HG03520 (cell line): ENCODE results near the gene CORO6.

Source experiments
- ATAC-seq: cut with Tn5 transposase; IDR thresholded peaks from one replicate; pipeline ENCODE4 v1.9.1; 2021; ENCODE audit warnings: mild to moderate bottlenecking, moderate library complexity; ENCODE audit not compliant: unreplicated experiment

Gene CORO6

GRCh38 chr17:29591737-29592608 is 30.7 kb downstream of the CORO6 start:
- no peak for ATAC-seq

- no peak for ATAC-seq
Measured at GRCh38 chr17:29591146-29591736, 31.5 kb downstream of the CORO6 start.

- ATAC-seq = no peak
Measured at GRCh38 chr17:29590411-29591145, 32.1 kb downstream of the CORO6 start.

DNA sequence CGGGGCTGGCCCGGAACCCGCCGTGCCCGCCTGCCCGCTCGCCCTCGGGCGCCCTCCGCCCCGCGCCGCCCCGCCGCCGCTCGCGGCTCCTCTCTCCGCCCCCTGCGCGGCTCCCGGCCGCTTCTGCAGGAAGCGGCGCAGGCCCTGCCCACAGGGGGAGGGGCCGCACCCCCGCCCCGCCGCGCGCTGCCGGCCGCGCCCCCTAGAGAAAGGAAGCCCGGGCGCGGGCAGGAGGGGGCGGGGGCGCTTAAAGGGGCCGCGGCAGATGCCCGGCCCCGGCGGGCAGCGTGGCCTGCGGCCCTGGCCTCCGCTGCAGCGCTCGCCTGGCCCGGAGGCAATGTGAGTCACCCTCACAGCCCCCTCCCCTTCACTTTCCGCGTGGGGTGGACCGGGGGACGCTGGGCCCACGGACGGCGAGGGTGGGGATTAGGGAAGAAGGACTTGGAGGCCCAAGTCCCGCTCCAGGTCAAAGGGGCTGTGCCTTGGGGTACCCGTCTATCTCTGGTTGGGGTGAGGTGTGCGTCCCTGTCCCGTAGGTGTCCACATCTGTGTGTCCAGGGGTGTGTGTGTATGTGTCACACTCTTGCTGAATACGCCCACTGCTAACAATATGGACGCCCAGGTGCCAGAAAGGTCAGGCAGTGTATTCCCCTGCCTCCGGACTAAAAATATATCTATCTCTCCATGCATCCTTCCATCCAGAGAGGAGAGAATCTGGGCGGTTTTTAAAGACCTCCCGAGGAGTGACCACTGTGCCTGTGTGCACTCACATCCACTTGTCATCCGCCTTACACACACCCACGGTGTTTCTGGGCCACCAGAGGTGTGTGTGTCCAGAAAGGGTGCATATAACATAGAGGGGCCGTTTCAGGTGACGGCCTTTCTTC is 32.9 kb downstream of the CORO6 start, which contains the start of gene GIT1:
Gene GIT1 (minus strand): TSS at position 125 of the 887 bp plus-strand sequence. CDS start 270 bp downstream, outside the sequence.
- ATAC-seq = peak; percentile 42

- ATAC-seq = no peak
Measured at GRCh38 chr17:29588562-29589411, 33.9 kb downstream of the CORO6 start.

DNA sequence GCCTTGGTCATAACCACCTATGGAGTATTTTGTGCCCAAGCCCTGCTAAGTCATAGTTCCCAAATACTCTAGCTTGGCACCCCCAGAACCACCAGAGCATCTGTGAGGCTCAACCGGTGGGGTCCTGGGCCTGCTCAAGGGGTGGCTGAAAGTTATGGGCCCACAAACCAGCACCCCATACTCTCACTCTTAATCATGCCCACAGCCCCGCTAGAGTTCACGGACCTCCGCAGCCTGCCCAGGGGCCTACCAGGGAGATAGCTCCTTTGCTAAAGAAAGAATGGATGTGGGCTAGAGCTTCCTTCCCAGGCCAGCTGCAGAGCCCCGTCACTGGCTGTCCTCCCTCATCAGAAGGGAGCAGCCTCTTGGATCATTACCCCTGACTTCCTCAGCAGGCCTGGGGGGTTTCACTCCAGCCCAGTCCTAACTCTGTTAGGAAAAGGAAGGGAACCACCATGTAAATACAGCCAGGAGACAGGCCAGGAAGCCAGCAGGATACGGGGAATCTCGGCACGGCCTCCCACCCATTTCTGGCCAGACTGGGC is 34.6 kb downstream of the CORO6 start:
- ATAC-seq = no peak

DNA sequence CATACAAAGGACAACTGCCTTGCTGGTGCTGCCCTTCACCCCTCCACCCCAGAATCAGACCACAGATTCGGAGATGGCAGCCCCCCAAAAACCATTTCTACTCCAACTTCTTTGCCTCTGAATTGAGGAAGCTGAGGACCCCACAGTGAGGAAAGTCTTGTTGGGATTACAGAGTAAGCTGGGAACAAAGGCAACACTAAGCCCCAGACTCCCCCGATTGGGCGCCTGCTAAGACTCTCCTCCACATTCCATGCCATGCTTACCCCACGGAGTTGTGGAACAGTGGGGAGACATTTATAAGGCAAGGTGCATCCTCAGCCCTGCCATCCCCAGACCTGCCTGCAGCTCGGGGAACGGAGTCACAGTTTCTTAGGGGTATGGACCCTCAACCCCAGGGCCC is 35.1 kb downstream of the CORO6 start:
- no peak for ATAC-seq

GRCh38 chr17:29586676-29587469 is 35.8 kb downstream of the CORO6 start:
- ATAC-seq = no peak

GRCh38 chr17:29585080-29585751 is 37.5 kb downstream of the CORO6 start:
- no peak for ATAC-seq

GRCh38 chr17:29584452-29585079 is 38.1 kb downstream of the CORO6 start:
- ATAC-seq = no peak

DNA sequence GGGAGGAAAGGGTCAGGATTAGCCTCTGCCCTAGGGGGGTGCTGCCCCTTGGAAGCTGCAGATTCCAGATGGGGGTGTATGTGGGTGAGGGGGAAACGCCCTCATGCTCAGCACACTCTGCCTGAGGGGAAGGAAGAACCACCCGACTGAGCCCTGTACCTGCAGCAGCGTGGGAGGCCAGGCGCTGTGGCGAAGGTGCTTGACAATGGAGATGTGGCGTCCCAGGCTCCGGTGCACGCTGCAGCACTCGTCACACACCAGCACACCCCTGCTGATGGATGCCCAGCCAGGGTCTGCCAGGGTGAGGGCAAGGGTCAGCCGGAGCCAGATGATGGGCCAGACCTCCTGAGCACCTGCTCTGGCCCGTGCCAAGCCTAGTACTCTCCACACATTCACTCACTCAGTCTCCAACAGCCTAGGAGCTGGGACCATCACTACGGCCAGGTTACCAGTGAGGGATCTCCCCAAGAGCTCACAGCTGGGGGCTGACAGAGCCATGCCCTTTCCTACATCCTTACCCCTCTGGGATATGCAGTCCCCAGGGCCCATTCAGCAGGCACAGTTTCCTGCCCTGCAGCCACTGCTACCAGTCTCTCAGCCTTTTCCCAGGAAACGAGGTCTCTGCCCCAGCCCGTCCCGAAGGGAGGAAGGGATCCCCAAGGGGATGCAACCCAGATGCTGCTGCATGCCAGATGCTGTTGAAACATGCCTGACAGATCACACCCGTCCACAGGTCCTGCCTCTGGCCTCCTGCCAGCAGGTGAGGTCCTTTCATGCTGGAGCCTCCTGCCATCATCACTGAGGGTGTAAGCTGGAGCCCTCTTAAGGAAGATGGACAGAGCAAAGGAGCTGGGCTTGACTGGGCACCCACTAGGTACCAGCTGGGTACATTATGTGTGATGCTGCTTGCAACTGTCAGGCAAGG is 39.1 kb downstream of the CORO6 start:
- ATAC-seq = no peak

- ATAC-seq = no peak
Measured at GRCh38 chr17:29582772-29583171, 39.9 kb downstream of the CORO6 start.

DNA sequence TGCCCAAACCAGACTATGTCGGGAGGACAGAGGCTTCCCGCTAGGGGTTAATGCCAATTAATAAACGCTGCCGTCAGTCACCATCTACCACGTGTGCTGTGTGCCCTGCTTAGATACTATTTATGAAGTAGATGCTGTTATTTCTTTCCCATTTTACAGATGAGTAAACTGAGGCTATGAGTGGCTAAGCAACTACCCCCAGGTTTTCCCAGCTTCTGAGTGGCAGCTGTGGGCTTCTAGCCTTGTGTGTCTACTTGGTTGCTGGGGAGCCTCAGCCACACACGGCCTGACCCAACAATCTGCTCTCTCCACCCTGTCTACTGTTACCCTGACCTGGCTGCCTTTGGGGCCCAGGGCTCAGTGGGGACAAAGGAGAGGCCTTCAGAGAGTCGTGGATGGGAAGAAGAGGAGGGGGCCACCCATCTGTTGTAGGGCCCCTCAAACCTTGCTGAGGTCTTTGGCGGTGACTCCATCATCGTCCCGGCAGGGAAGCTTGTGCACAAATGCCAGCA is 40.4 kb downstream of the CORO6 start:
- no peak for ATAC-seq

GRCh38 chr17:29581583-29582253 is 41.0 kb downstream of the CORO6 start:
- no peak for ATAC-seq

DNA sequence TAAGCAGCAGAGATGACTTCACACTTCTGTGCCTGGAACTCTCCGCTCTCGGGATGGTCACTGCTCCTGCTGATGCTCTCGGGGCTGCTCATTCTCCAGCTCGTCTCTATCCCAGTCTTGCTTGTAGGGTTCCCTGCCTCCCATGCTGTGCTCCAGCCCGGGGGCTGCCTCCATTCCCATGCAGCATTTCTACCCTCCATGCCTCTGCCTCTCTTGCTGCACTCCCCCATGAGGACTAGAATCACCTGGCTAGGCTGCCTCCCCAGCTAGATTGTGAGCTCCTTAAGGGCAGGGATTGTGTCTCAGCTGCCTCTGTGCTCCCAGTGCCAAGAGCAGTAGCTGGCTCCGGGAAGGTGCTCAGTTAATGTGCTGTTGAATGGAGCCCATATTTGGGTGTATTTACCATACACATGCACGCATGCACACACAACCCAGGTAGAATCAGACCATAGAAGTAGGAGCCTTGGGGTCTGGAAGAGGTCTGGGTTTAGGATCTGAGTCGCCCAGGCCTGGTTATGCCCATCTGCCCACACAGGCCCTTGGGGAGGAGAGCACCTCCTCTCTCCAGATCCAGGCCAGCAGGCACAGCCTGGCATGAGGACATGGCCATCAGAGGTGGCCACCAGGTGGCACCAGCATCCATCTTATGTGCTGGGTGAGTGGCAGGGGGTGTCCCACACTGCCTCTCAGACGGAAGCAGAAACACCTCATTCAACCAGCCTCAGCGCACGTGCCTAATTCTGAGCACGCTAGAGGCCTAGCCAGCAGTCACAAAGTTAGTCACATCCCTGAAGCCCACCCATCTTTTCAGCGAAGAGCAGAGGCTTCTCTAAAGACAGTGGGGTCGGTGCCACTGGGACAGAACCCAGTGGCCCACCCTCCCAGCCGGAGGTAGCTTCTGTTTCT is 42.6 kb downstream of the CORO6 start:
- peak; percentile 63 for ATAC-seq
